Osteoblast (primary cell): ENCODE data around the gene CRY2. TPM values are rescaled to one million over a fixed set of nuclear protein-coding genes. Genes with fewer than 3 reads are reported as not detected.

Source experiments
- DNase-seq: peaks from one replicate; pipeline ENCODE4 v3.0.0; 2011; ENCODE audit warnings: low spot score, mixed read lengths; ENCODE audit not compliant: insufficient read length; ENCODE audit errors: missing footprints
- H2AFZ ChIP-seq: 2 replicates; pipeline ENCODE4 v1.6.0; 2011; ENCODE audit warnings: mild to moderate bottlenecking, low read length
- H3K27ac ChIP-seq: 2 replicates; pipeline ENCODE4 v1.5.1; 2011; ENCODE audit warnings: mild to moderate bottlenecking, low read depth, low read length, moderate library complexity
- H3K27me3 ChIP-seq: 2 replicates; pipeline ENCODE4 v1.6.0; 2012; ENCODE audit warnings: mild to moderate bottlenecking, control low read depth, inconsistent platforms, low read length, moderate library complexity; ENCODE audit not compliant: insufficient read depth
- H3K36me3 ChIP-seq: 2 replicates; pipeline ENCODE4 v1.5.1; 2011; ENCODE audit warnings: mild to moderate bottlenecking, low read length, control low read depth, moderate library complexity; ENCODE audit not compliant: insufficient read depth
- H3K4me1 ChIP-seq: 2 replicates; pipeline ENCODE4 v1.5.1; 2011; ENCODE audit warnings: mild to moderate bottlenecking, low read length, control low read depth, moderate library complexity; ENCODE audit not compliant: insufficient read depth
- H3K4me2 ChIP-seq: 2 replicates; pipeline ENCODE4 v1.6.0; 2011; ENCODE audit warnings: mild to moderate bottlenecking, low read length; ENCODE audit not compliant: insufficient read depth
- H3K4me3 ChIP-seq: fragments of 200-600 bp; sonication (generic); 3 replicates; pipeline ENCODE4 v1.5.1; 2012; ENCODE audit warnings: mild to moderate bottlenecking, low read length, inconsistent platforms; ENCODE audit not compliant: insufficient read depth
- H3K79me2 ChIP-seq: 2 replicates; pipeline ENCODE4 v1.6.0; 2012; ENCODE audit warnings: mild to moderate bottlenecking, low read length, control low read depth, inconsistent platforms; ENCODE audit not compliant: insufficient read depth
- H3K9me3 ChIP-seq: 2 replicates; pipeline ENCODE4 v1.5.1; 2011; ENCODE audit warnings: low read depth, low read length, control low read depth
- H4K20me1 ChIP-seq: 2 replicates; pipeline ENCODE4 v1.6.0; 2012; ENCODE audit warnings: mild to moderate bottlenecking, low read length, control low read depth; ENCODE audit not compliant: insufficient read depth
- CTCF ChIP-seq: IDR thresholded peaks from 2 replicates; pipeline ENCODE4 v1.5.1; 2011; ENCODE audit warnings: mild to moderate bottlenecking, low read depth, low read length, moderate library complexity; ENCODE audit errors: extremely low read depth
- total RNA-seq: library from RNA; depleted of rRNA; stranded (reverse); fragments of >200 nt; gene quantifications from 2 replicates; pipeline ENCODE4 v1.2.3, GENCODE V29; 2012

Gene CRY2
- total RNA-seq, 1 donor = 21.0 TPM

- Histone ChIP-seq H3K4me3 (no peak overlapping the region), H3K27me3 (no peaks in the 10 kb centered on the region), H3K4me1 (peaks cover 15% of the 10 kb centered on the region), H2AFZ (no peak overlapping the region), H3K79me2 (no peaks in the 10 kb centered on the region), H3K9me3 (no peaks in the 10 kb centered on the region), H3K27ac (no peak overlapping the region), H4K20me1 (no peaks in the 10 kb centered on the region), H3K36me3 (peaks cover 71% of the 10 kb centered on the region), H3K4me2 (no peak overlapping the region)
- DNase-seq = no peak
- TF ChIP-seq CTCF = no peak
These were observed 16.8 kb downstream of the CRY2 start for GRCh38 chr11:45864041-45864440.

- Histone ChIP-seq H3K27me3 (no peaks in the 10 kb centered on the region), H3K4me1 (peaks cover 14% of the 10 kb centered on the region), H2AFZ (no peak overlapping the region), H3K36me3 (peaks cover 71% of the 10 kb centered on the region), H3K27ac (no peak overlapping the region), H4K20me1 (peaks cover 7% of the 10 kb centered on the region), H3K4me3 (no peak overlapping the region), H3K79me2 (no peaks in the 10 kb centered on the region), H3K9me3 (no peaks in the 10 kb centered on the region), H3K4me2 (no peak overlapping the region)
- TF ChIP-seq CTCF = no peak
- no peak for DNase-seq
These were observed 22.3 kb downstream of the CRY2 start for GRCh38 chr11:45869551-45869950.

GRCh38 chr11:45870706-45871105 is 23.4 kb downstream of the CRY2 start:
- DNase-seq = no peak
- Histone ChIP-seq H3K9me3 (no peaks in the 10 kb centered on the region), H3K4me2 (no peak overlapping the region), H3K4me3 (no peak overlapping the region), H3K79me2 (no peaks in the 10 kb centered on the region), H3K4me1 (peaks cover 14% of the 10 kb centered on the region), H2AFZ (no peak overlapping the region), H3K36me3 (peaks cover 68% of the 10 kb centered on the region), H4K20me1 (peaks cover 7% of the 10 kb centered on the region), H3K27ac (no peak overlapping the region), H3K27me3 (no peaks in the 10 kb centered on the region)
- no peak for TF ChIP-seq CTCF

GRCh38 chr11:45871638-45872037 is 24.4 kb downstream of the CRY2 start:
- no peak for DNase-seq
- H2AFZ ChIP-seq = no peak overlapping the region
- H3K4me2 ChIP-seq = no peak overlapping the region
- H3K27me3 ChIP-seq = no peaks in the 10 kb centered on the region
- H3K9me3 ChIP-seq = no peaks in the 10 kb centered on the region
- H3K36me3 ChIP-seq = peaks cover 64% of the 10 kb centered on the region
- H3K4me1 ChIP-seq = peaks cover 14% of the 10 kb centered on the region
- no peaks in the 10 kb centered on the region for H3K79me2 ChIP-seq
- H4K20me1 ChIP-seq = peaks cover 7% of the 10 kb centered on the region
- no peak overlapping the region for H3K27ac ChIP-seq
- TF ChIP-seq CTCF = no peak
- H3K4me3 ChIP-seq = no peak overlapping the region
